HT1080 (cell line): ENCODE measurements around the gene NUP153. TPM values are rescaled to one million over a fixed set of nuclear protein-coding genes. Genes with fewer than 3 reads are reported as not detected.
"Not testable (repeated sequence)": the region's sequence is repeated elsewhere in the genome, so short reads cannot be mapped to it uniquely, and the experiment has no call there.

Experiments
- DNase-seq: peaks from one replicate; pipeline ENCODE4 v3.0.0-alpha.2; 2015; ENCODE audit warnings: low read depth
- total RNA-seq: library from RNA; depleted of rRNA; stranded (reverse); fragments of >200 nt; shearing (Covaris generic); gene quantifications from 2 replicates; pipeline ENCODE4 v1.2.3, GENCODE V29; 2014

NUP153 gene
- total RNA-seq, 1 experiment from 2014 or later = 49.2 TPM

GRCh38 chr6:17610835-17611234 lies 95.9 kb downstream of the NUP153 start:
- DNase-seq = no peak

GRCh38 chr6:17606606-17607005 lies 100.1 kb downstream of the NUP153 start:
- no peak for DNase-seq

- no peak for DNase-seq
These were observed 103.8 kb downstream of the NUP153 start for GRCh38 chr6:17602888-17603287.

GRCh38 chr6:17601386-17601703 lies 105.4 kb downstream of the NUP153 start:
- no peak for DNase-seq

GRCh38 chr6:17600527-17601385 lies 106.0 kb downstream of the NUP153 start:
- peak; percentile 20 for DNase-seq

GRCh38 chr6:17599877-17600526 lies 106.7 kb downstream of the NUP153 start, which contains the start of gene FAM8A1:
TSS of gene FAM8A1 (plus strand) at chr6:17600302. CDS start at chr6:17600410, 108 bp downstream.
- DNase-seq = peak; percentile 80

- no peak for DNase-seq
These were observed 110.6 kb downstream of the NUP153 start for GRCh38 chr6:17596085-17596484.

GRCh38 chr6:17593246-17593645 lies 113.5 kb downstream of the NUP153 start:
- DNase-seq = no peak

- no peak for DNase-seq
These were observed 115.4 kb downstream of the NUP153 start for GRCh38 chr6:17591287-17591686.

GRCh38 chr6:17589406-17590096 lies 117.2 kb downstream of the NUP153 start:
- DNase-seq = peak; percentile 86

GRCh38 chr6:17588011-17588410 lies 118.7 kb downstream of the NUP153 start:
- no peak for DNase-seq

GRCh38 chr6:17586623-17587022 lies 120.1 kb downstream of the NUP153 start:
- not testable (repeated sequence) for DNase-seq

GRCh38 chr6:17585766-17586490 lies 120.8 kb downstream of the NUP153 start:
- peak; percentile 30 for DNase-seq

- peak; percentile 64 for DNase-seq
These were observed 122.4 kb downstream of the NUP153 start for GRCh38 chr6:17584241-17584803.

- DNase-seq = no peak
These were observed 122.9 kb downstream of the NUP153 start for GRCh38 chr6:17583811-17584210.

GRCh38 chr6:17581282-17581681 lies 125.4 kb downstream of the NUP153 start:
- DNase-seq = not testable (repeated sequence)

GRCh38 chr6:17580518-17581048 lies 126.1 kb downstream of the NUP153 start:
- DNase-seq = no peak

- no peak for DNase-seq
These were observed 129.7 kb downstream of the NUP153 start for GRCh38 chr6:17577059-17577458.

GRCh38 chr6:17574866-17575560 lies 131.7 kb downstream of the NUP153 start:
- DNase-seq = peak; percentile 23

GRCh38 chr6:17565399-17565798 lies 141.3 kb downstream of the NUP153 start:
- no peak for DNase-seq
